Naive thymus-derived CD4-positive, alpha-beta T cell (primary cell): ENCODE results near the gene ACSF3. TPM values are rescaled to one million over a fixed set of nuclear protein-coding genes. Genes with fewer than 3 reads are reported as not detected.
"Not testable (repeated sequence)": the region's sequence is repeated elsewhere in the genome, so short reads cannot be mapped to it uniquely, and the experiment has no call there.

Experiments used
- ATAC-seq: fragments of 150-1000 bp; cut with Tn5 transposase; 2 replicates; pipeline ENCODE4 v1.10.0; 2021; ENCODE audit warnings: mild to moderate bottlenecking, moderate library complexity
- CTCF ChIA-PET: fragments of 350-600 bp; sonication (Branson Sonifier 250); formaldehyde crosslinking; loops from one replicate; lab custom pipeline; 2021; ENCODE audit warnings: antibody characterized with exemption; lab: Charles Lee
- POLR2A ChIA-PET: fragments of 350-600 bp; sonication (Branson Sonifier 250); formaldehyde crosslinking; loops from one replicate; lab custom pipeline; 2021; ENCODE audit warnings: antibody characterized with exemption, inconsistent platforms; lab: Charles Lee
- DNase-seq, 9 donors: peaks; one replicate each; pipeline versions ENCODE4 v3.0.0 to v3.0.0-alpha.2; 2020 to 2022; ENCODE audit warnings: mixed read lengths in 1 of 9
- H3K27ac ChIP-seq: one replicate; pipeline ENCODE4 v1.7.0; 2013; ENCODE audit warnings: mild to moderate bottlenecking, low read depth, low read length, moderate library complexity
- H3K27me3 ChIP-seq, 2 donors: one replicate each; pipeline ENCODE4 v1.7.0; 2013; ENCODE audit warnings: low read length in 2 of 2, mild to moderate bottlenecking in 2 of 2, moderate library complexity in 2 of 2; ENCODE audit not compliant: control insufficient read depth in 2 of 2, insufficient read depth in 2 of 2
- H3K36me3 ChIP-seq, 3 experiments: 1 replicate in 2 of 3; 2 replicates in 1 of 3; pipeline ENCODE4 v1.7.0; 2013; ENCODE audit warnings: low read length in 3 of 3, mild to moderate bottlenecking in 3 of 3, moderate library complexity in 1 of 3; ENCODE audit not compliant: insufficient read depth in 3 of 3, control insufficient read depth in 2 of 3
- H3K4me1 ChIP-seq, 2 donors: one replicate each; pipeline ENCODE4 v1.7.0; 2013; ENCODE audit warnings: low read length in 2 of 2, mild to moderate bottlenecking in 2 of 2, moderate library complexity in 1 of 2; ENCODE audit not compliant: control insufficient read depth in 2 of 2, insufficient read depth in 2 of 2
- H3K4me3 ChIP-seq: 2 replicates; pipeline ENCODE4 v1.7.0; 2013; ENCODE audit warnings: mild to moderate bottlenecking, low read length
- H3K9me3 ChIP-seq, 3 experiments: 1 replicate in 2 of 3; 2 replicates in 1 of 3; pipeline ENCODE4 v1.7.0; 2013; ENCODE audit warnings: low read length in 3 of 3; ENCODE audit not compliant: control insufficient read depth in 2 of 3
- H3K27ac Mint-ChIP-seq, 9 donors: one replicate each; pipeline ENCODE4 v1.8.0; 2020 to 2022; ENCODE audit warnings: mixed read lengths in 9 of 9, mild to moderate bottlenecking in 8 of 9, moderate library complexity in 5 of 9, inconsistent platforms in 2 of 9
- H3K27me3 Mint-ChIP-seq, 5 donors: one replicate each; pipeline ENCODE4 v1.8.0; 2021 to 2022; ENCODE audit warnings: mixed read lengths in 5 of 5, mild to moderate bottlenecking in 1 of 5
- H3K36me3 Mint-ChIP-seq, 5 donors: one replicate each; pipeline ENCODE4 v1.8.0; 2020 to 2022; ENCODE audit warnings: mixed read lengths in 5 of 5, mild to moderate bottlenecking in 3 of 5, inconsistent platforms in 1 of 5
- H3K4me1 Mint-ChIP-seq, 7 donors: one replicate each; pipeline ENCODE4 v1.8.0; 2020 to 2022; ENCODE audit warnings: mixed read lengths in 7 of 7, mild to moderate bottlenecking in 3 of 7, inconsistent platforms in 1 of 7
- H3K4me3 Mint-ChIP-seq, 10 donors: one replicate each; pipeline ENCODE4 v1.8.0; 2020 to 2022; ENCODE audit warnings: mild to moderate bottlenecking in 10 of 10, mixed read lengths in 10 of 10, moderate library complexity in 6 of 10, inconsistent platforms in 2 of 10
- H3K9me3 Mint-ChIP-seq, 11 donors: one replicate each; pipeline ENCODE4 v1.8.0; 2020 to 2022; ENCODE audit warnings: mixed read lengths in 11 of 11, mild to moderate bottlenecking in 4 of 11, inconsistent platforms in 1 of 11, moderate library complexity in 1 of 11
- intact Hi-C, 2 donors: fragments of 100-400 bp; cut with micrococcal nuclease; formaldehyde crosslinking; loops; one replicate each; pipeline ENCODE4 v1.15.1; 2023
- polyA plus RNA-seq, 2 donors: library from polyadenylated mRNA; unstranded; fragments of 300-500 nt; fragmentation: Illumina TruSeq; gene quantifications; one replicate each; pipeline ENCODE4 v1.2.3, GENCODE V29; 2021
- total RNA-seq, 6 experiments: library from RNA in 5 of 6; stranded (reverse) in 5 of 6; gene quantifications; 1 replicate in 5 of 6; 2 replicates in 1 of 6; pipeline ENCODE4 v1.2.3 and lab custom pipeline; 2021 to 2026

The ACSF3 gene
- total and polyA plus RNA-seq, 7 experiments from 2014 or later: 26.2 to 84.1 (median 68.5) TPM

DNA sequence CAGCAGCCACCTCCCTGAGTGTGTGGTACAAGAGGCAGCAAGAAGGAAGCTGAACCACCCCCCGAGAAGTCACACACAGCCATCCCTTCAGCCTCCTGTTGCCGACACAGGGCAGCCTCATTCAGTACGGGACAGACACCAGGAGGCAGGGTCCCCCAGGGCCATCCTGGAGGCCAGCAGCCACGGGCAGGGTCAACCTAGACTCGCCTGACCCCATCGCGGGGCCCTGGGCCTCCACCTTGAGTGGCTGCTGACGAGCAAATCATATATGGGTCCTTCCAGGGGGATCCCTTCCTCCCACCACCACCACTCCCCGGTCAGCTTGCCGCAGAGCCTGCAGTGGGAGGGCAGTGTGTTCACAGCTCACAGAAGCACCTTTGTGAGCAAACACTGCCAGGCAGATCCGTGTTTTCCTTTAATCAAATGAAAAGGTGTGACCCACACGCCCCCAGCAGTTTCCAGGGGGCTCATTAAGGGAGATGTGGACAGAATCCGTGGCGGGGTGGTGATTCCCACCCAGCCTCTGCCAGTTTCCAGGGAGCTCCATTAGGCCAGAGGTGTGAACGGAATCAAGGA, 5.6 kb upstream of the ACSF3 start:
- Histone ChIP-seq H3K4me1 (peaks cover 0 to 2% of the 10 kb centered on the region in 2 donors), H3K4me3 (no peak overlapping the region), H3K9me3 (no peaks in the 10 kb centered on the region), H3K36me3 (no peaks in the 10 kb centered on the region), H3K27me3 (peaks cover 0 to 3% of the 10 kb centered on the region in 2 donors), H3K27ac (no peak overlapping the region)
- peaks cover 0 to 13% (median 7%) of the 10 kb centered on the region in 5 donors for H3K27me3 Mint-ChIP-seq
- H3K36me3 Mint-ChIP-seq: no peaks in the 10 kb centered on the region
- CTCF ChIA-PET: no interaction called here
- POLR2A ChIA-PET: no interaction called here
- intact Hi-C loops: no loop called here
- peaks cover 0 to 3% (median 0%) of the 10 kb centered on the region in 11 donors for H3K9me3 Mint-ChIP-seq
- H3K27ac Mint-ChIP-seq: no peak overlapping the region
- peak overlapping the region in 2 of 10 donors; percentile 25 to 32 for H3K4me3 Mint-ChIP-seq
- no peak for ATAC-seq
- H3K4me1 Mint-ChIP-seq: peaks cover 0 to 10% (median 0%) of the 10 kb centered on the region in 7 donors
- no peak for DNase-seq

DNA sequence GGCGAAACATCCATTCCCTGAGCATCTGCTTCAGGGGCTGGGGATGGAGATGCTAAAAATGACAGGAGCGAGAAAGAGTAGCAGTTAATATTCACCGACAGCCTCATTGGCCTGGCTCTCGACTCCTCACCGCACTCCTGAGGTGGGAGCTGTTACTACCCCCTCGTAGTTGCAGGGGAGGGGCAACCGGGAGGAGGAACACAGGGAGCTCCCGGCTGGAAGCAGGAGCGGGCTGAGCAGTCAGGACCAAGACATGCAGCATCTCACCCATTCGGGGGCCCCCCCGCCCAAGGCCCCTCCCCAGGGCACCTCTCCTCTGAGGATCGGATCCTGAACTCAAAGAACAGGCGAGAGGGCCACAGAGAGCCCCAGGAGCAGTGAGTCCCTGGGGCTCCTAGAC, 4.5 kb upstream of the ACSF3 start:
- H3K36me3 Mint-ChIP-seq: peaks cover 0 to under 1% (median 0%) of the 10 kb centered on the region in 5 donors
- no peaks in the 10 kb centered on the region for H3K36me3 ChIP-seq
- peaks cover 0 to 3% of the 10 kb centered on the region in 2 donors for H3K27me3 ChIP-seq
- H3K9me3 ChIP-seq: no peaks in the 10 kb centered on the region
- peaks cover 0 to 14% (median 2%) of the 10 kb centered on the region in 7 donors for H3K4me1 Mint-ChIP-seq
- peaks cover 0 to 3% (median 0%) of the 10 kb centered on the region in 11 donors for H3K9me3 Mint-ChIP-seq
- H3K4me3 Mint-ChIP-seq: no peak overlapping the region
- no peak for ATAC-seq
- peaks cover 0 to 5% of the 10 kb centered on the region in 2 donors for H3K4me1 ChIP-seq
- H3K27ac Mint-ChIP-seq: no peak overlapping the region
- no peak overlapping the region for H3K27ac ChIP-seq
- POLR2A ChIA-PET: no interaction called here
- intact Hi-C loops: no loop called here
- CTCF ChIA-PET: no interaction called here
- no peak overlapping the region for H3K4me3 ChIP-seq
- peaks cover 0 to 13% (median 7%) of the 10 kb centered on the region in 5 donors for H3K27me3 Mint-ChIP-seq
- DNase-seq: no peak

GRCh38 chr16:89090182-89090630, 3.4 kb upstream of the ACSF3 start:
- POLR2A ChIA-PET: no interaction called here
- H3K27ac Mint-ChIP-seq: peak overlapping the region in 1 of 9 donors; percentile 20

GRCh38 chr16:89090669-89091426, 2.8 kb upstream of the ACSF3 start:
- Mint-ChIP-seq H3K4me3 (peak overlapping the region in 3 of 10 donors; percentile 7 to 63 (median 17)), H3K27ac (peak overlapping the region in 3 of 9 donors; percentile 5 to 20 (median 17)), H3K9me3 (no peaks in the 10 kb centered on the region), H3K4me1 (peaks cover 12 to 23% (median 18%) of the 10 kb centered on the region in 7 donors), H3K27me3 (peaks cover 0 to 13% (median 7%) of the 10 kb centered on the region in 5 donors), H3K36me3 (peaks cover 0 to 2% (median 0%) of the 10 kb centered on the region in 5 donors)
- Histone ChIP-seq H3K27me3 (peaks cover 0 to 3% of the 10 kb centered on the region in 2 donors), H3K27ac (no peak overlapping the region), H3K4me3 (no peak overlapping the region), H3K36me3 (no peaks in the 10 kb centered on the region), H3K4me1 (peaks cover 15 to 17% of the 10 kb centered on the region in 2 donors), H3K9me3 (no peaks in the 10 kb centered on the region)
- no peak for DNase-seq
- no peak for ATAC-seq
- ChIA-PET POLR2A (no interaction called here), CTCF (no interaction called here)
- intact Hi-C loops: no loop called here

More at GRCh38 chr16:89090182-89090630, 3.4 kb upstream of the ACSF3 start:
- peaks cover 0 to 13% (median 7%) of the 10 kb centered on the region in 5 donors for H3K27me3 Mint-ChIP-seq
- H3K4me1 ChIP-seq: peaks cover 11 to 15% of the 10 kb centered on the region in 2 donors
- no peak overlapping the region for H3K4me3 Mint-ChIP-seq
- H3K9me3 Mint-ChIP-seq: no peaks in the 10 kb centered on the region
- H3K27ac ChIP-seq: no peak overlapping the region
- H3K27me3 ChIP-seq: peaks cover 0 to 3% of the 10 kb centered on the region in 2 donors
- H3K36me3 ChIP-seq: no peaks in the 10 kb centered on the region
- CTCF ChIA-PET: no interaction called here
- DNase-seq: no peak
- no peak for ATAC-seq
- H3K9me3 ChIP-seq: no peaks in the 10 kb centered on the region
- no peak overlapping the region for H3K4me3 ChIP-seq
- peaks cover 11 to 16% (median 12%) of the 10 kb centered on the region in 7 donors for H3K4me1 Mint-ChIP-seq
- H3K36me3 Mint-ChIP-seq: peaks cover 0 to 2% (median 0%) of the 10 kb centered on the region in 5 donors
- intact Hi-C loops: no loop called here

- no peak overlapping the region for H3K27ac ChIP-seq
- DNase-seq (no peak), ATAC-seq (no peak)
- intact Hi-C loops: no loop called here
- peak overlapping the region in 5 of 9 donors; percentile 25 to 85 (median 38) for H3K27ac Mint-ChIP-seq
- peaks cover 26 to 29% of the 10 kb centered on the region in 2 donors for H3K4me1 ChIP-seq
- H3K27me3 Mint-ChIP-seq: peaks cover 0 to 13% (median 7%) of the 10 kb centered on the region in 5 donors
- POLR2A ChIA-PET: interaction anchor here (0.6 to 3.8 kb wide), 2 partner anchors 8 to 23 kb away, joined by 4 to 35 read pairs; no protein-coding TSS in a partner anchor
- H3K9me3 Mint-ChIP-seq: no peaks in the 10 kb centered on the region
- H3K36me3 Mint-ChIP-seq: peaks cover 0 to 2% (median 0%) of the 10 kb centered on the region in 5 donors
- H3K36me3 ChIP-seq: peaks cover 0 to 3% (median 0%) of the 10 kb centered on the region in 3 experiments
- H3K4me3 ChIP-seq: no peak overlapping the region
- H3K27me3 ChIP-seq: peaks cover 0 to 3% of the 10 kb centered on the region in 2 donors
- no peaks in the 10 kb centered on the region for H3K9me3 ChIP-seq
- CTCF ChIA-PET: no interaction called here
- H3K4me3 Mint-ChIP-seq: peak overlapping the region; percentile 20 to 71 (median 45)
- peaks cover 22 to 34% (median 30%) of the 10 kb centered on the region in 7 donors for H3K4me1 Mint-ChIP-seq
Observed at GRCh38 chr16:89092013-89092412, 1.6 kb upstream of the ACSF3 start.

- not testable (repeated sequence) for H3K36me3 Mint-ChIP-seq
- peak in 1 of 9 donors; percentile 25 for DNase-seq
Observed at GRCh38 chr16:89093252-89093601, 425 bp upstream of the ACSF3 start.

More at GRCh38 chr16:89093252-89093601, 425 bp upstream of the ACSF3 start:
- ATAC-seq, H3K27me3 ChIP-seq, H3K9me3 ChIP-seq, H3K36me3 ChIP-seq, intact Hi-C loops, H3K9me3 Mint-ChIP-seq: not testable (repeated sequence)
- peak overlapping the region; percentile 56 to 96 (median 76) for H3K4me3 Mint-ChIP-seq
- Histone ChIP-seq H3K4me3 (peak overlapping the region; percentile 24), H3K4me1 (peaks cover 37 to 41% of the 10 kb centered on the region in 2 donors), H3K27ac (peak overlapping the region; percentile 73)
- peaks cover 32 to 46% (median 42%) of the 10 kb centered on the region in 7 donors for H3K4me1 Mint-ChIP-seq
- H3K27me3 Mint-ChIP-seq: peaks cover 0 to 13% (median 6%) of the 10 kb centered on the region in 5 donors
- ChIA-PET POLR2A (interaction anchor here (0.6 to 3.8 kb wide), 9 partner anchors 8 to 61 kb away, joined by 3 to 35 read pairs (median 5); no protein-coding TSS in a partner anchor), CTCF (interaction anchor here (1.5 kb wide), 1 partner anchor 23 kb away, joined by 3 read pairs; no protein-coding TSS in a partner anchor)
- peak overlapping the region; percentile 12 to 99 (median 66) for H3K27ac Mint-ChIP-seq
